T-helper 17 cell (primary cell): Measurements from ENCODE around the gene LIPH. TPM values are rescaled to one million over a fixed set of nuclear protein-coding genes. Genes with fewer than 3 reads are reported as not detected.
A peak's percentile ranks its signal among the peaks of the same experiment; 100 is the strongest.
"Not testable (repeated sequence)": the region's sequence is repeated elsewhere in the genome, so short reads cannot be mapped to it uniquely, and the experiment has no call there.

ENCODE experiments used
- ATAC-seq: fragments of 150-1000 bp; cut with Tn5 transposase; 2 replicates; pipeline ENCODE4 v1.10.0; 2021; ENCODE audit warnings: mild to moderate bottlenecking, moderate library complexity
- DNase-seq, 3 donors: peaks; one replicate each; pipeline versions ENCODE4 v3.0.0 to v3.0.0-alpha.2; 2020 to 2021
- H3K9me3 ChIP-seq: one replicate; pipeline ENCODE4 v1.7.0; 2013; ENCODE audit warnings: low read length, mild to moderate bottlenecking; ENCODE audit not compliant: control insufficient read depth, poor library complexity, severe bottlenecking
- H3K27ac Mint-ChIP-seq: one replicate; pipeline ENCODE4 v1.8.0; 2022; ENCODE audit warnings: mild to moderate bottlenecking, moderate library complexity, mixed read lengths
- H3K27me3 Mint-ChIP-seq: one replicate; pipeline ENCODE4 v1.8.0; 2022; ENCODE audit warnings: mixed read lengths
- H3K36me3 Mint-ChIP-seq: one replicate; pipeline ENCODE4 v1.8.0; 2022; ENCODE audit warnings: low read depth, mixed read lengths
- H3K4me1 Mint-ChIP-seq: one replicate; pipeline ENCODE4 v1.8.0; 2022; ENCODE audit warnings: mild to moderate bottlenecking, mixed read lengths
- H3K4me3 Mint-ChIP-seq: one replicate; pipeline ENCODE4 v1.8.0; 2022; ENCODE audit warnings: mild to moderate bottlenecking, moderate library complexity, mixed read lengths
- total RNA-seq, 4 donors: library from RNA in 2 of 4; stranded (reverse) in 2 of 4; gene quantifications; one replicate each; pipeline ENCODE4 v1.2.3 and lab custom pipeline; 2022 to 2026

LIPH gene
- total RNA-seq, 2 donors from 2014 or later = 0.32 to 1.7 TPM

DNA sequence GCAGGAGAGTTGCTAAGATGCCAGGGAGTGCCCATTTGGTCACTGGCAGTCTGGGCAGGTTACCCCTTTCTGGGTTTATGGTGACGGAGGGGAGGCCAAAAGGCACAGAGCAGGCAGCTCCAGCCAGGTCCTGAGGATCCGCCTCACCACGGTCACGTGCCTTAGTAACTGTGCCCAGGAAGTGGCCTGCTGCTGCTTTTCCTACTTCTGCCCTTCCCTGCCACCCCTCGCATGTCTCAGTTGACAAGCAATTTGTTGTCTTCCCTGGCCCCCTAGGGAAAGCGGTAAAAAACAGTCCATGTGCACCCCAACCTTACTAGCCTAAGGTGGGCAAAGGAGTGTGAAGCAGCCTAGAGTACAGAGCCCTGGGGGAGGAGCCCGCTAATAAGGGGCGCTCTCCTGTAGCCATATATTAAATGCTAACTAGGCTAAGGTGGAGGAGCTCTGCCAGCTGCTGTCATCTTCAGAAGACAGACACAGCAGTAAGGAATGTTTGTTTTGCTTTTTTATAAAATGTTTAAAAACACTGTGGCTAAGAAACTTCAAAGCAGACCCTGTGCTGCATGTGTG, 9.1 kb upstream of the LIPH start:
- Mint-ChIP-seq H3K4me1 (peaks cover 7% of the 10 kb centered on the region), H3K27me3 (peaks cover 24% of the 10 kb centered on the region), H3K27ac (no peak overlapping the region), H3K36me3 (peaks cover 2% of the 10 kb centered on the region), H3K4me3 (no peak overlapping the region)
- DNase-seq (no peak), ATAC-seq (no peak)
- H3K9me3 ChIP-seq = no peaks in the 10 kb centered on the region

DNA sequence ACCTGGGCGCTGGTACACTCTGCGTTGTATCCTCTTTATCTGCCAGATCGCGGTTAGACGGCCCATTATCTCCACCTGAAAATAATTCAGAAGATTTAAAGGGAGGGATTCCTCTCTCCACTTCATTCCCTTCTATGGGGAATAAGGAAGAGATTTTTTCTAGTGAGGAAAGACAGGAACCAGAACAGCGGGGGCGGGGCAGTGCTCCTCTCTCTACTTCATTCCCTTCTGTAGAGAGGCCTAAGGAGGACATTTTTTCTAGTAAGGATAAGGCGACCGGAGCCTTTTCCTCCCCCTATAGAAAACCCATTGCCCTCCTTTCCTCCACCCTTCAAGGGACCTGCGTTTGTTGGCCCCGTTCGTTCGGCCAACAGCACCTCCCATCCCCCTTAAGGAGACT, 8.3 kb upstream of the LIPH start:
- no peak overlapping the region for H3K4me3 Mint-ChIP-seq
- no peaks in the 10 kb centered on the region for H3K9me3 ChIP-seq
- H3K36me3 Mint-ChIP-seq = peaks cover 2% of the 10 kb centered on the region
- H3K4me1 Mint-ChIP-seq = peaks cover 7% of the 10 kb centered on the region
- no peak for DNase-seq
- no peak overlapping the region for H3K27ac Mint-ChIP-seq
- ATAC-seq = no peak
- H3K27me3 Mint-ChIP-seq = peaks cover 24% of the 10 kb centered on the region

DNA sequence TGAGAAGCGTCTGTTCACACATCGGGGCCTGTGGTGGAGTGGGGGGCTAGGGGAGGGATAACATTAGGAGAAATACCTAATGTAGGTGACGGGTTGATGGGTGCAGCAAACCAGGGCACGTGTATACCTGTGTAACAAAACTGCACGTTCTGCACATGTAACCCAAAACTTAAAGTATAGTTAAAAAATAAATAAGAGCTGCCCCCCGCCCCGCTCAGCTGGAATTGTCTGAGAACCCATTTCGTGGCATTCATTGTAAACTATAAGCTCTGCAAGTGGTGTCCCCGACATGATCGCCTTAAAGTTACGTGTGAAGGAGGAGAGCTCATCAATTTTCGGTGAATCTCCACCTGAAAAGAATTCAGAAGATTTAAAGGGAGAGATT, 7.3 kb upstream of the LIPH start:
- Mint-ChIP-seq H3K4me1 (peaks cover 7% of the 10 kb centered on the region), H3K4me3 (no peak overlapping the region), H3K27ac (no peak overlapping the region), H3K27me3 (peaks cover 24% of the 10 kb centered on the region), H3K36me3 (peaks cover 2% of the 10 kb centered on the region)
- no peak for ATAC-seq
- no peak for DNase-seq
- no peaks in the 10 kb centered on the region for H3K9me3 ChIP-seq

DNA sequence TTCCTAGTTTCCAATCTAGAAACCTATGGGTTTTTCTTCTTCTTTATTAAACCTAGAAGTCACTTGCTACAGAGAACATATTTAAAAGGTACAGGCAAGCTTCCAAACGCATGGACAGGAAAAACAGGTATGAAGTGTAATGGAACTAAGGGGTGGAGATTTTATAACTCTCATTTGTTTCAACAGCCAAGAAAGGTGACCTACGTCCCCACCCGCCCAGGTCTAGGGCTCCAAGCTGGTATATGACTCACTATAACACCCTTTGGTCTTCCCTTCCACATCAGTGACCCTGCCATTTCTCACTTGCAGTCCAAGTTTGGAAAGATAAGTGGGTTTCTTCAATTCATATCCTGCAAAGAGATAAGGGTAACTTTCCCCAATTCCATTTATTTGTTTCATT, 6.0 kb upstream of the LIPH start:
- DNase-seq = no peak
- Mint-ChIP-seq H3K4me3 (no peak overlapping the region), H3K4me1 (peaks cover 7% of the 10 kb centered on the region), H3K27ac (no peak overlapping the region), H3K36me3 (peaks cover 2% of the 10 kb centered on the region), H3K27me3 (peaks cover 24% of the 10 kb centered on the region)
- ATAC-seq = no peak
- no peaks in the 10 kb centered on the region for H3K9me3 ChIP-seq

DNA sequence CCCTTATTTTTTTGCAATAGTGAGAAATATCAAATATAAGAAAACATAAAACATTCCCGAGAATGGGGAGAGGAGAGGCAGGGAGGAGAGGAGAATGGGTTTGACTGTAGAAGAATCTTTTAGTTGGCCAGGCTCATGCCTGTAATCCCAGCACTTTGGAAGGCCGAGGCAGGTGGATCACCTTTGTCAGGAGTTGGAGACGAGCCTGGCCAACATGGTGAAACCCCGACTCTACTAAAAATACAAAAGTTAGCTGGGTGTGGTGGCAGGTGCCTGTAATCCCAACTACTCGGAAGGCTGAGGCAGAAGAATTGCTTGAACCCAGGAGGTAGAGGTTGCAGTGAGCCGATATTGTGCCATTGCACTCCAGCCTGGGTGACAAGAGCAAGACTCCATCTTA, 4.3 kb upstream of the LIPH start:
- H3K4me1 Mint-ChIP-seq, H3K9me3 ChIP-seq, H3K36me3 Mint-ChIP-seq, ATAC-seq, H3K27ac Mint-ChIP-seq, H3K4me3 Mint-ChIP-seq, DNase-seq: not testable (repeated sequence)
- peaks cover 15% of the 10 kb centered on the region for H3K27me3 Mint-ChIP-seq

DNA sequence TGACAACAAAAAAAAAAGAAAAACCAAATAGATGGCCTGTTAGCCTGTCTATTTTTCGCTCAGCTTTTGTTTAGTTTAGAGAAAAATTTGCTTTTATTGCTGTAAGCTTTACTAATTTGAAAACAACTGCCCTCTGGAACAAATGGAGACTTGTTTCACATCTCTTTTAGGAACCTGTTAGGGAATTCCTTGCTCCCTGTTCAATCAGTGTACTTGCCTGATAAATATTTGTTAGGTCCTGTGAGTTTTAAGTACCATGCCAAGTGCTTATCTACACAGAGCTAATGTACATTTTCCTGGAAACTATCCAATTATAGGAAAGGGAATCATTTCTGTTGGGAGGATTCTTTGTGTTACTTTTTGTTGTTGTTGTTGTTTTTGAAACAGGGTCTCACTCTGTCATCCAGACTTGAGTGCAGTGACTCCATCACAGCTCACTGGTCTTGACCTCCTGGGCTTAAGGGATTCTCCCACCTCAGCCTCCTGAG, 3.5 kb upstream of the LIPH start:
- Mint-ChIP-seq H3K27ac (no peak overlapping the region), H3K27me3 (peaks cover 9% of the 10 kb centered on the region), H3K4me3 (no peak overlapping the region), H3K36me3 (peaks cover 2% of the 10 kb centered on the region), H3K4me1 (peaks cover 10% of the 10 kb centered on the region)
- no peaks in the 10 kb centered on the region for H3K9me3 ChIP-seq
- DNase-seq (no peak), ATAC-seq (no peak)

DNA sequence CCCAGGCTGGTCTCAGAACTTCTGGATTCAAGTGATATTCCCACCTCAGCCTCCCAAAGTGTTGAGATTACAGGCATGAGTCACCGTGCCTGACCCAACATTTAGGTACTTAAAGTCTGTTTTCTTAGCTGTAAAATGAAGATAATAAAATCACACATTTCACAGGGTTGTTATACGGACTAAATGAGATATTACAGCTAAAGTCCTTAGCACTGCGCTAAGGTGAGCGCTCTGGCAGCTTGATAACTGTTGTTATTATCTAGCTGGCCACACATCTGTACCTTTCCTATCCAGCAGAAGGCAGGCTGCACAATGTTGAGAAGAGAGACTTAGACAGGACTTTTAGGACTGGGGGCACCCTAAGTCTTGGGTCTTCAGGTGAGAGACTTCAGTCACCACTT, 2.7 kb upstream of the LIPH start:
- DNase-seq (no peak), ATAC-seq (no peak)
- Mint-ChIP-seq H3K36me3 (peaks cover 2% of the 10 kb centered on the region), H3K4me1 (peaks cover 10% of the 10 kb centered on the region), H3K4me3 (no peak overlapping the region), H3K27ac (no peak overlapping the region), H3K27me3 (peaks cover 1% of the 10 kb centered on the region)
- no peaks in the 10 kb centered on the region for H3K9me3 ChIP-seq

DNA sequence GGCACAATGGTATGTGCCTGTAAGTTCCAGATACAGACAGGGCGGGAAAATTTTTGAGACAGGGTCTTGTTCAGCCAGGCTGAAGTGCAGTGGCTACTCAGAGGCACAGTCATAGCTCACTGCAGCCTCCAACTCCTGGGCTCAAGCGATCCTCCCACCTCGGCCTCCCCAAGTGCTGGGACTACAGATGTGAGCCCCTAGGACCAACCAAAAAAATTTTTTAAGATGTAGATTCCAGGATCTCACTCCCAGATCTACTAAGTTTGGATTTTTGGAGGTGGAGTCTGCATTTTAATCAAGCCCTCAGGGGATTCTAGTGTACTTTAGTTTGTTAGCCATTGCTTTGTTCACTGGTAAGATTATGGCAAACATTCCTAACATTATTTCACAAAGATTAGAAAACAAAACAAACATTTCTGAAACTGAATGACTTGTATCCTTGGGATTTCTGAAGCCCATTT, 2.7 kb downstream of the LIPH start:
- Mint-ChIP-seq H3K4me1 (peaks cover 3% of the 10 kb centered on the region), H3K4me3 (no peak overlapping the region), H3K27ac (no peak overlapping the region), H3K27me3 (no peaks in the 10 kb centered on the region), H3K36me3 (no peaks in the 10 kb centered on the region)
- no peak for ATAC-seq
- DNase-seq = no peak
- no peaks in the 10 kb centered on the region for H3K9me3 ChIP-seq

DNA sequence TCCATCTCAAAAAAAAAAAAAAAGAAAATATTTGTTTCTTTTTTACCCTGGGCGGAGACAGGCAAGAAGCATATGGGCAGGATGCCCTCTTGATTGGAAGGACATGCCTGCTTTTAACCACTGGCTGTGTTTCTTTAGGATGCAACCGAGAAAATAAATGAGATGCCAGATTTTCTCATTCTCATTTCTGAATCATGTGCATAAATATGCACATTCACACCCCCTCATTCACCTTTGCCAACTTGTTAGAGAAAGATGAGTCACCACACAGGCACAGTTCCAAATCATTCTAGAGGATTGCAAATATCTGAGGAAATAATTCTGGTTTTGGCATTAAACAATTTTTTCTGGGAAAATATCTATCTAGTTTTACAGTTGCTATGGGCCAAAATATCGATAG, 3.3 kb downstream of the LIPH start:
- peaks cover 3% of the 10 kb centered on the region for H3K4me1 Mint-ChIP-seq
- ATAC-seq = no peak
- H3K27me3 Mint-ChIP-seq = peaks cover 6% of the 10 kb centered on the region
- no peak overlapping the region for H3K4me3 Mint-ChIP-seq
- no peak overlapping the region for H3K27ac Mint-ChIP-seq
- H3K36me3 Mint-ChIP-seq = no peaks in the 10 kb centered on the region
- H3K9me3 ChIP-seq = no peaks in the 10 kb centered on the region
- no peak for DNase-seq

DNA sequence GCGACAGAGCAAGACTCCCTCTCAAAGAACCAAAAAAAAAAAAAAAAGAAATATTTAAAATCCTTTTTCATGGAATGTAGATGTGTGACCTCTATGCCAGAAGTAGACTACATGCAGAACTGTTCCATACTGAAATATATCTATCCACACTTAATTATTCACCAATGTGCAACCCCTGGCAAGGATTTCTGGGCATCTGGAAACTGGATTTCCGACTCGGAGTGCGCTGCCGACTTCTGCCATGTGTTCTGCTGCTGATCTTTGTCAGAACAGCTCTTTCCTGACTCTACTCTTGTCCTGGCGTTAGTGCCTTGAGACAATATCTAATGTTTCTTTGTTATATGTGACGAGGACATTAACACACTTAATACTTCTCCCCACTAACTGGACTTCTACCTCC, 11.7 kb downstream of the LIPH start:
- H3K4me3 Mint-ChIP-seq = no peak overlapping the region

DNA sequence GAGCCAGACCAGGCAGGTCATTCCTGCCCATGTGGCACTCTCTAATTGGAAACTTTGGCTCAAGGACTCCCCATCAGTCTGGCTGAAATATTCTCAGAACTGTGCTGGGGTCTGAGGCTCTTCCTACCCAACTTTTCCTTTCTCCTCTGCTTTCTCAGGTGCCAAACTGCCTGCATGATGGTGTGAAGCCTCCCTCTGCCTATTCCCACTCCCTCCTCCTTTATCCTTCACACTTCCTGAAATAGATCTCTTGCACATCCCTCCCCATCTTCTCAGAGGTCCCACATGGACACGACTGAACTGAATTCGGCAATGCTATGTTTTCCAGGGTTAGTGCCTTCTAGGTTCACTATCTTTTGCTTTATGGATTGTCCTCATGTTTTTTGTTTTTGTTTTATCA, 12.5 kb downstream of the LIPH start:
- Mint-ChIP-seq H3K27me3 (peaks cover 15% of the 10 kb centered on the region), H3K4me1 (peaks cover 7% of the 10 kb centered on the region), H3K4me3 (no peak overlapping the region), H3K27ac (no peak overlapping the region), H3K36me3 (no peaks in the 10 kb centered on the region)
- no peaks in the 10 kb centered on the region for H3K9me3 ChIP-seq
- ATAC-seq (no peak), DNase-seq (no peak)

More for the DNA sequence above, 11.7 kb downstream of the LIPH start:
- no peaks in the 10 kb centered on the region for H3K9me3 ChIP-seq
- Mint-ChIP-seq H3K36me3 (no peaks in the 10 kb centered on the region), H3K27ac (no peak overlapping the region), H3K4me1 (peaks cover 7% of the 10 kb centered on the region), H3K27me3 (peaks cover 15% of the 10 kb centered on the region)
- ATAC-seq (no peak), DNase-seq (no peak)

DNA sequence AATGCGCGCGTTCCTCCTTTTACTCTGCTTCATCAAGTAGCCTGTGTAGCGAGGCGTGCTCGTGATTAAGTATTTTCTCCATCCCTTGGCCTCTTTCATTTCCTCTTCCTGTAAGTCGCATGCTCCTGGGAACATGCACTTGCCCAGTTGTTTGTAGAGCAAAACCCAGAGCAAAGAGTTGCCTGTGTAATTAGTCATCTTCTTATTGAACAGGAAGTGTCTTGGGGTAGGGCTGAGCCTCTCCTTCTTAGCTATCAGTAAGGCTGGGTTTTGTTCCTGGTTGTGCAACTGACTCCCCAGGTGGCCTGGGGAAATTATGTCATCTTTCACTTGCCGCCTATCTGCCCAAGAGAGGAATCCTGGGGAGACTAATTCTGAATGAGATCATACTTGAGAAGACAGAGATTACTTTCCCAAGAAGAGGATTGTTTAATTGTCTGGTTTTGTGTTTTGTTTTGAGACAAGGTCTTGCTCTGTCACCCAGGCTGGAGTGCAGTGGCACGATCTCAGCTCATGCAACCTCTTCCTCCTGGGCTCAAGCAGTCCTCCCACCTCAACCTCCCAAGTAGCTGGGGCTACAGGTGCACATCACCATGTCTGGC, 14.9 kb downstream of the LIPH start:
- H3K27ac Mint-ChIP-seq = peak overlapping the region; percentile 75
- ATAC-seq (peak; percentile 67), DNase-seq (no peak)
- peak overlapping the region; percentile 31 for H3K4me3 Mint-ChIP-seq
- H3K4me1 Mint-ChIP-seq = peaks cover 7% of the 10 kb centered on the region
- no peaks in the 10 kb centered on the region for H3K36me3 Mint-ChIP-seq
- peaks cover 3% of the 10 kb centered on the region for H3K27me3 Mint-ChIP-seq
- H3K9me3 ChIP-seq = no peaks in the 10 kb centered on the region

DNA sequence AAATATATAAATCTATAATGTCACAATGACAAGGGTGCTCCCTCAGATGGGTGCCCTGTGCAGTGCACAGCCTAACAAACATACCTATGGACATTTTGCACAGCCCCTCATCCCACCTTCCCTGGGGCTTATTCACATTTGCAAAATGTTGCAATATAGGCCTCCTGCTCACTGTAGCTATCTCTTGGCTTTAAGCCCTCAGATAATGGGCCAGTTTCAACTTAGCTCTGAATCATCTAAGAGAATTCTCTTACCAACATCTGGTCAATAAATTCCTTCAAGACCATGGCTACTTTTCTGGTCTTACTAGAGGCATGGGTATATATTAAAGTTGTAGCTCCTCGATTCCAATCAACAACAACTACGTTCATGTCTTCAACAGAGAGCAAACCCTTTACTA, 17.9 kb downstream of the LIPH start:
- no peaks in the 10 kb centered on the region for H3K9me3 ChIP-seq
- Mint-ChIP-seq H3K4me3 (no peak overlapping the region), H3K27me3 (no peaks in the 10 kb centered on the region), H3K4me1 (peaks cover 7% of the 10 kb centered on the region), H3K27ac (no peak overlapping the region), H3K36me3 (no peaks in the 10 kb centered on the region)
- no peak for DNase-seq
- ATAC-seq = no peak

DNA sequence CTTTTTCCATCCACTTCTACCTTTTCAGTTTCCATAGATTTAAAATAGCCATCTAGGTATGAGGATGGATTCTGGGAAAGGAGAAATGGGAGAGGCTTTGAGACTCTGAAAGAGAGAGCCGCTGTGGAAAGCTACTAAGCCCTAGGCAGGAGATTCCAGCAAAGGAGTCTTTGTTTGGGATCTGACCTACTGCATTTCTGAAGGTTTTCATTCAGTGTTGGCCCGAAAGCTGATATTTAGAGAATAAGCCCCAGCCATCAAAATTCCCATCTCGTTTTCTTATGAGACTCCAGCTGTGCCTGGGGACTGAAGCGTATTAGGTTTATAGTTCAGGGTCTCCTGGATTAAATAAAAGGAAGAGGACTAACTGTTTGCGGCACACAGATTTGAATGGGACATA, 19.5 kb downstream of the LIPH start:
- no peaks in the 10 kb centered on the region for H3K9me3 ChIP-seq
- peaks cover 7% of the 10 kb centered on the region for H3K4me1 Mint-ChIP-seq
- DNase-seq = no peak
- no peak for ATAC-seq
- H3K36me3 Mint-ChIP-seq = no peaks in the 10 kb centered on the region
- no peaks in the 10 kb centered on the region for H3K27me3 Mint-ChIP-seq
- no peak overlapping the region for H3K27ac Mint-ChIP-seq
- no peak overlapping the region for H3K4me3 Mint-ChIP-seq
